ENCODE data around the gene GIMAP8. TPM values are rescaled to one million over a fixed set of nuclear protein-coding genes. Genes with fewer than 3 reads are reported as not detected.

GIMAP8 gene
- polyA plus RNA-seq, 1 experiment = not detected

GRCh38 chr7:150405584-150406311 is 44.7 kb upstream of the GIMAP8 start:
- CTCF ChIA-PET = interaction anchor here (1.1 to 2.3 kb wide), 6 partner anchors 13 to 50 kb away, joined by 3 to 8 read pairs (median 4); no protein-coding TSS in a partner anchor
- POLR2A ChIA-PET = interaction anchor here (0.5 kb wide), 1 partner anchor 37 kb away, joined by 3 read pairs; the partner anchor contains the start of gene REPIN1
- H3K27me3 ChIP-seq (ENCODE audit: control insufficient read depth, insufficient read depth, low read length) = no peaks in the 10 kb centered on the region
- no peak for TF ChIP-seq CTCF (IDR thresholded peaks at IDR 0.05; ENCODE audit: insufficient read depth, low read depth, low read length)
- H3K36me3 ChIP-seq (ENCODE audit: control insufficient read depth, insufficient read depth, low read length) = peaks cover 4% of the 10 kb centered on the region; the same call in 1 of the 2 replicates
- peak overlapping the region; percentile 70 for H3K4me3 ChIP-seq (ENCODE audit: low read depth, low read length)
- DNase-seq (ENCODE audit: low read depth) = no peak

- H3K27me3 ChIP-seq (ENCODE audit: control insufficient read depth, insufficient read depth, low read length) = no peaks in the 10 kb centered on the region
- ChIA-PET CTCF (interaction anchor here (1.1 to 2.3 kb wide), 6 partner anchors 13 to 120 kb away, joined by 3 to 8 read pairs (median 4); no protein-coding TSS in a partner anchor), POLR2A (interaction anchor here (0.5 kb wide), 1 partner anchor 38 kb away, joined by 3 read pairs; the partner anchor contains the start of gene REPIN1)
- TF ChIP-seq CTCF (IDR thresholded peaks at IDR 0.05; ENCODE audit: insufficient read depth, low read depth, low read length) = no peak
- DNase-seq (ENCODE audit: low read depth) = no peak
- peak overlapping the region; percentile 70 for H3K4me3 ChIP-seq (ENCODE audit: low read depth, low read length)
- H3K36me3 ChIP-seq (ENCODE audit: control insufficient read depth, insufficient read depth, low read length) = peaks cover 4% of the 10 kb centered on the region; the same call in 1 of the 2 replicates
Observed at GRCh38 chr7:150406312-150406566, 44.2 kb upstream of the GIMAP8 start.

GRCh38 chr7:150406567-150407421 is 43.6 kb upstream of the GIMAP8 start:
- Histone ChIP-seq H3K36me3 (ENCODE audit: control insufficient read depth, insufficient read depth, low read length) (peaks cover 4% of the 10 kb centered on the region; the same call in 1 of the 2 replicates), H3K27me3 (ENCODE audit: control insufficient read depth, insufficient read depth, low read length) (no peaks in the 10 kb centered on the region), H3K4me3 (ENCODE audit: low read depth, low read length) (peak overlapping the region; percentile 12)
- TF ChIP-seq CTCF (IDR thresholded peaks at IDR 0.05; ENCODE audit: insufficient read depth, low read depth, low read length) = no peak
- CTCF ChIA-PET = interaction anchor here (1.0 to 2.3 kb wide), 7 partner anchors 13 to 121 kb away, joined by 3 to 8 read pairs (median 4); partner anchors contain the start of gene REPIN1
- DNase-seq (ENCODE audit: low read depth) = no peak
- POLR2A ChIA-PET = interaction anchor here (0.5 kb wide), 1 partner anchor 38 kb away, joined by 3 read pairs; the partner anchor contains the start of gene REPIN1

GRCh38 chr7:150407588-150408392 is 42.6 kb upstream of the GIMAP8 start:
- H3K36me3 ChIP-seq (ENCODE audit: control insufficient read depth, insufficient read depth, low read length) = peaks cover 4% of the 10 kb centered on the region; the same call in 1 of the 2 replicates
- H3K4me3 ChIP-seq (ENCODE audit: low read depth, low read length) = no peak overlapping the region
- CTCF ChIA-PET = interaction anchor here (1.0 to 2.3 kb wide), 4 partner anchors 12 to 122 kb away, joined by 3 to 6 read pairs (median 4); partner anchors contain the start of gene REPIN1
- H3K27me3 ChIP-seq (ENCODE audit: control insufficient read depth, insufficient read depth, low read length) = no peaks in the 10 kb centered on the region
- no peak for DNase-seq (ENCODE audit: low read depth)
- POLR2A ChIA-PET = no interaction called here
- no peak for TF ChIP-seq CTCF (IDR thresholded peaks at IDR 0.05; ENCODE audit: insufficient read depth, low read depth, low read length)
